ENCODE measurements around the gene CCDC197.

The CCDC197 gene

DNA sequence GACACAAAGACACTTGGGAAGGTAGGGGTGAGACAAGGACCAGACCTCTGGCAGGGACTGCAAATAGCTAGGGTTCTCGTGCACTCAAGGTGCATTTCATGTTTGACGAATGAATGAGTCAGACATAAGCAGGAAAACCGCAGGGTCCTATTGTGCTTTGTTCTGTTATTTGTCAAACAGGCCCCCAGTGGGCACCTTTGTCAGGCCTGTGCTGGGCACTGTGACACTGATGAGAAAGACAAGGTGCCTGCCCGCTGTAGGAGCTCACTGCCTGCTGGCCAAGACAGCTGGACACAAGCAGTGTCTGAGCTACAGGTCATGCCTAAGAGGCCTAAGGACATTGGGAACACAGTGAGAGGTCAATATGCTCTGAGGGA, 31.3 kb downstream of the CCDC197 start:
- H3K36me3 ChIP-seq (ENCODE audit: insufficient read depth, low read length) = no peaks in the 10 kb centered on the region
- TF ChIP-seq EZH2 (IDR thresholded peaks at IDR 0.05; ENCODE audit: borderline replicate concordance, low read length) = no peak
- TF ChIP-seq, protein P1, sequence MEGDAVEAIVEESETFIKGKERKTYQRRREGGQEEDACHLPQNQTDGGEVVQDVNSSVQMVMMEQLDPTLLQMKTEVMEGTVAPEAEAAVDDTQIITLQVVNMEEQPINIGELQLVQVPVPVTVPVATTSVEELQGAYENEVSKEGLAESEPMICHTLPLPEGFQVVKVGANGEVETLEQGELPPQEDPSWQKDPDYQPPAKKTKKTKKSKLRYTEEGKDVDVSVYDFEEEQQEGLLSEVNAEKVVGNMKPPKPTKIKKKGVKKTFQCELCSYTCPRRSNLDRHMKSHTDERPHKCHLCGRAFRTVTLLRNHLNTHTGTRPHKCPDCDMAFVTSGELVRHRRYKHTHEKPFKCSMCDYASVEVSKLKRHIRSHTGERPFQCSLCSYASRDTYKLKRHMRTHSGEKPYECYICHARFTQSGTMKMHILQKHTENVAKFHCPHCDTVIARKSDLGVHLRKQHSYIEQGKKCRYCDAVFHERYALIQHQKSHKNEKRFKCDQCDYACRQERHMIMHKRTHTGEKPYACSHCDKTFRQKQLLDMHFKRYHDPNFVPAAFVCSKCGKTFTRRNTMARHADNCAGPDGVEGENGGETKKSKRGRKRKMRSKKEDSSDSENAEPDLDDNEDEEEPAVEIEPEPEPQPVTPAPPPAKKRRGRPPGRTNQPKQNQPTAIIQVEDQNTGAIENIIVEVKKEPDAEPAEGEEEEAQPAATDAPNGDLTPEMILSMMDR (IDR thresholded peaks at IDR 0.05; ENCODE audit: low read length) = no peak; the same call in 1 of the 2 replicates
- H3K27me3 ChIP-seq (ENCODE audit: insufficient read depth, low read length) = no peaks in the 10 kb centered on the region
- no peak overlapping the region for H2AFZ ChIP-seq (ENCODE audit: low read length)
- no peak overlapping the region for H3K4me2 ChIP-seq (ENCODE audit: low read length)
- no peaks in the 10 kb centered on the region for H3K9me3 ChIP-seq (ENCODE audit: low read length)
- H3K27ac ChIP-seq (ENCODE audit: low read depth, low read length, poor library complexity, severe bottlenecking) = no peak overlapping the region
- no peaks in the 10 kb centered on the region for H4K20me1 ChIP-seq (ENCODE audit: insufficient read depth, low read length)
- H3F3A ChIP-seq (ENCODE audit: insufficient read depth, low read length) = no peaks in the 10 kb centered on the region
- no peak overlapping the region for H3K9ac ChIP-seq (ENCODE audit: low read length)
- H3K4me1 ChIP-seq (ENCODE audit: insufficient read depth, low read length, severe bottlenecking) = peaks cover 11% of the 10 kb centered on the region
- no peaks in the 10 kb centered on the region for H3K9me2 ChIP-seq (ENCODE audit: low read depth, low read length)
- H3K79me2 ChIP-seq (ENCODE audit: insufficient read depth, low read length) = no peaks in the 10 kb centered on the region
- no peak overlapping the region for H3K4me3 ChIP-seq (ENCODE audit: low read depth, low read length, poor library complexity, severe bottlenecking)

DNA sequence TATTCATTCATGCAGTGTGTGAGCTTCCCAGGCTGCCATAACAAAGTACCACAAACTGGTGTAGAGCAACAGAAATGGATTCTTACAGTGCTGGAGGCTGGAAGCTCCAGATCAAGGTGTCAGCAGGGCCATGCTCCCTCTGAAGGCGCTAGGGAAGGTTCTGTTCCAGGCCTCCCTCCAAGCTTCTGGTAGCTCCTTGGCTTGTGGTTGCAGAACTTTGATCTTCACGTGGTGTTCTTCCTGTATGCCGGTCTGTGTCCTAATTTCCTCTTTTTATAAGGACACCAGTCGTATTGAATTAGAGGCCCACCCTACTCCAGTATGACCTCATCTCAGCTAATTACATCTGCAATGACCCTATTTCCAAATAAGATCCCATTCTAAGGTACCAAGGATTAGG, 32.2 kb downstream of the CCDC197 start:
- Histone ChIP-seq H3K9ac (ENCODE audit: low read length) (no peak overlapping the region), H3K79me2 (ENCODE audit: insufficient read depth, low read length) (no peaks in the 10 kb centered on the region), H3K4me1 (ENCODE audit: insufficient read depth, low read length, severe bottlenecking) (peaks cover 11% of the 10 kb centered on the region), H3K36me3 (ENCODE audit: insufficient read depth, low read length) (no peaks in the 10 kb centered on the region), H3F3A (ENCODE audit: insufficient read depth, low read length) (no peaks in the 10 kb centered on the region), H3K27me3 (ENCODE audit: insufficient read depth, low read length) (no peaks in the 10 kb centered on the region), H3K9me2 (ENCODE audit: low read depth, low read length) (no peaks in the 10 kb centered on the region), H3K9me3 (ENCODE audit: low read length) (no peaks in the 10 kb centered on the region), H3K4me3 (ENCODE audit: low read depth, low read length, poor library complexity, severe bottlenecking) (no peak overlapping the region), H3K4me2 (ENCODE audit: low read length) (no peak overlapping the region), H2AFZ (ENCODE audit: low read length) (no peak overlapping the region), H4K20me1 (ENCODE audit: insufficient read depth, low read length) (no peaks in the 10 kb centered on the region), H3K27ac (ENCODE audit: low read depth, low read length, poor library complexity, severe bottlenecking) (no peak overlapping the region)
- TF ChIP-seq, protein P1 (IDR thresholded peaks at IDR 0.05; ENCODE audit: low read length) = no peak
- no peak for TF ChIP-seq EZH2 (IDR thresholded peaks at IDR 0.05; ENCODE audit: borderline replicate concordance, low read length)

DNA sequence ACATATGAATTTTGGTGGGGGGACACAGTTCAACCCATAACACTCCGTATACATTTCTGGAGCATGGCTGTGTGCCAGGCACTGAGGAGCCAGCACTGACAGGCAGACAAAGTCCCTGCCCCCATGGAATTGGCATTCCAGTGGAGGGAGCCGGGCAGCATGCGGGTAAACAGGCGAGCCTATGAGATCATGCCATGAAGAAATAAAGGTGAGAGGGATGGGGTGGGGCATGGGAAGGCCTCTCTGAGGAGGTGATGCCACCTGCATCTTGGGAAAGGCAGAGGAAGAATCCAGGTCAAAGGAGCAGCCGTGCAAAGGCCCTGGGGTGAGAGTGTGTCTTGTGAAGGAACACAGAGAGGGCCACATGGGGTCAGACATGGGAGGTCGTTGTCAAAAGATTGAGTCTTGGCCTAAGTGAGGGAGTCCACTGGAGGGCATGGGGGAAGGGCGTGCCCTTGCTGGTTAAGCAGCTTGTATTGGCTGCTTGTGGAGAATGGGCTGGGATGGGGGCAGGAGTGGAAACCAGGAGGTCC, 32.6 kb downstream of the CCDC197 start:
- no peak overlapping the region for H2AFZ ChIP-seq (ENCODE audit: low read length)
- H4K20me1 ChIP-seq (ENCODE audit: insufficient read depth, low read length) = no peaks in the 10 kb centered on the region
- no peak overlapping the region for H3K27ac ChIP-seq (ENCODE audit: low read depth, low read length, poor library complexity, severe bottlenecking)
- no peaks in the 10 kb centered on the region for H3K9me3 ChIP-seq (ENCODE audit: low read length)
- no peaks in the 10 kb centered on the region for H3K79me2 ChIP-seq (ENCODE audit: insufficient read depth, low read length)
- H3K27me3 ChIP-seq (ENCODE audit: insufficient read depth, low read length) = no peaks in the 10 kb centered on the region
- TF ChIP-seq, protein P1 (IDR thresholded peaks at IDR 0.05; ENCODE audit: low read length) = no peak
- no peak for TF ChIP-seq EZH2 (IDR thresholded peaks at IDR 0.05; ENCODE audit: borderline replicate concordance, low read length)
- H3K4me2 ChIP-seq (ENCODE audit: low read length) = no peak overlapping the region
- peaks cover 11% of the 10 kb centered on the region for H3K4me1 ChIP-seq (ENCODE audit: insufficient read depth, low read length, severe bottlenecking)
- H3K4me3 ChIP-seq (ENCODE audit: low read depth, low read length, poor library complexity, severe bottlenecking) = no peak overlapping the region
- H3K9ac ChIP-seq (ENCODE audit: low read length) = no peak overlapping the region
- no peaks in the 10 kb centered on the region for H3F3A ChIP-seq (ENCODE audit: insufficient read depth, low read length)
- H3K9me2 ChIP-seq (ENCODE audit: low read depth, low read length) = no peaks in the 10 kb centered on the region
- no peaks in the 10 kb centered on the region for H3K36me3 ChIP-seq (ENCODE audit: insufficient read depth, low read length)

All from OCI-LY1 (cell line).